DMS153 treated with DMSO at 0.1 percent for 48 hours (cell line): ENCODE measurements around the gene CAMKMT.
"Not testable (repeated sequence)": the region's sequence is repeated elsewhere in the genome, so short reads cannot be mapped to it uniquely, and the experiment has no call there.

Experiments used
- DNase-seq: peaks from one replicate; lab custom pipeline; 2025; ENCODE audit not compliant: unreplicated experiment; lab: John Stamatoyannopoulos, UW

CAMKMT gene

DNA sequence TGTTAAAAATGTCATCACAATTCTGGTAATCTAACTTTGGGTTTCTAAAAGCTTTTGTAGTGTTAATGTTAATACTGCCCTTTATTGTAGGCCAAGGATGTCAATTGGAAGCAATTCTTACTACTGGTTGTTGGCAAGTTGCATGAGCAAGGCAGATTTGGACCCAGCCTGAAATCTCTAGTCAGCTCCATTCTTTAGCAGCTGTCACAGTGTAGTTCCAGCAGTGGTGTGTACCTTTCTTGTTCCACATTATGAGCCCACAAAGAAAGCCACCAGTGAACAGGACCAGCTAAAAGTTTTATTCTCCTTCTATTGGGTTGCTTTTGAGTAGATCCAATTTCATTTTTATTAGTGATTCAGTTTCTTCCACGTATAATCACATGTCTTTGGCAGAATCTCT is 133.8 kb downstream of the CAMKMT start:
- DNase-seq: no peak

DNA sequence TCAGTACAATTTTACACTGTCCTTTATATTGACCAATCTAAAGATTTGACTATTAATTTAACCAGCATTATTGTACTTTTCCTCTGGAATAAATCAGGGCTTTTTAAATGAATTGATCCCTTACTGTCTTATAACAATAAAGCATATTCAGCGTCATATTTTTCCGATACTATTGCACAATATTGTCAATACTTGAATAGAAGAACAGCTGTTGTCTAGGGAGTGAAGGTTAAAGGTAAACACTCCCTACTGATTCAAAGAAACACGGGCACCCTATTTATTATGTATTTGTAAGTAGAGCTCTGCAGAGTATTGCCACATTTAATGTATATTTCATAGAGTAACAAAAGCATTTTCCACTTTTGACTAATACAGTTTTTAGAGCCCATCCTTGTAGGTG is 134.4 kb downstream of the CAMKMT start:
- no peak for DNase-seq

DNA sequence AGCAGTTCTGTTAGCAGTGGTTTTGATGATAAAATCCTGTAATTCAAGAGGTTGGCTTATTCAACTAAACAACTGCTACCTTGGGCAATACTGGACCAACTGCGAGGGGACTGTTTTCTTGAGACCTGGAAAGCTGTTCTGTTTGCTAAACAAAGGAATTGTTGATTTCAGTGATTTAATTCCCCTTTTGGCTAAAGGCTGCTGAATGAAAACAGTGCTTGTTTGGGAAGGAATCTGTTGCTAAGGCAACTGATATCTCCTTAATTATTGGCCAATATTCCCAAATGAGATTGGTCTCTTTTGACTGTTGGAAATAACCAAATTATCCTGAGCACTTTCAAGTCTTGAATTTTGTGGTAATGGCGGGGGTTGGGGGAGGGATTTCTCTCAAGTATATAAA is 136.8 kb downstream of the CAMKMT start:
- DNase-seq: no peak

DNA sequence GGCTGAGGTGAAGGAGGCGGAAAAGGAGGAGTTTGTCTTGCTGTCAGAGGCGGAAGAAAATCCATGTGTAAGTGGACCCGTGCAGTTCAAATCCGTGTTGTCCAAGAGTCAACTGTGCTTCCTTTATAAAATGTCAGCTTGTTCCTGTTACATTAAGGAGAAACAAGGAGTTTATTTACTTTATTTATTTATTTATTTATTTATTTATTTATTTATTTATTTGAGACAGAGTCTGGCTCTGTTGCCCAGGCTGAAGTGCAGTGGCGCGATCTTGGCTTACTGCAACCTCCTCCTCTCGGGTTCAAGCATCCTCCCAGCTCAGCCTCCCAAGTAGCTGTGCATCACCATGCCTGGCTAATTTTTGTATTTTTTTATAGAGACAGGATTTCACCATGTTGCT is 143.9 kb downstream of the CAMKMT start:
- DNase-seq: not testable (repeated sequence)

DNA sequence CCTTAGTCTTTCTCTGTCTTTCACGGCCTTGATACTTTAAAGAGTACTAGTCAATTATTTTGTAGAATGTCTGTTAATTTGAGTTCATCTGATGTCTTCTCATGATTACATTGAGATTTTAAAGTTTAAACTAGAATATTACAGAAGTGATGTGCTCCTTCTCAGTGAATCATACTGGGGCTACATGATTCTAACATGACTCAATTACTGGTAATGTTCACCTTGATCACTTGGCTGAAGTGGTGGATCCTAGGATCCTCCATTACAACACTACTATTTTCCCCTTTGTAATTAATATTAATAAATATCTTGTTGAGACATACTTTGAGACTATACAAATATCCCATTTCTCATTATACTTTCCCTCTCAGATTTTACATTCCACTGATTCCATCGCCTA is 148.5 kb downstream of the CAMKMT start:
- DNase-seq: no peak

DNA sequence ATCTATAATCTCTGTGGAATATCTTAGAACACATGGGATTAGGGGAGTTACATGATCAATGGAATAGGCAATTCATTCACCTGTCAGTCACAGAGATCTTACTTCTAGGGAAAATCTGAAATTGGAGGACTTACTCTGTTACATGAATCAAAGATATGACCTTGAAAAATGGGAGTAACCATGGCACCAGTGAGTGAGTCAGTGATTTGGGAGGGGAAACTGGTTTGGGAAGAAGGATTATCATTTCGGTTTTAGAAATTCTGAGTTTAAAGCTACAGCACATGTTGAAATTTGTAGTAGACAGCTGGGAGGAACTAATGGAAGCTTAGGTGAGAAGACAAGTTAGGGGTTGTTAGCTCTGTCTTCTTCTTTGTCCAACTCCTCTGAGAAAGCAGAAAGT is 153.7 kb downstream of the CAMKMT start:
- no peak for DNase-seq

DNA sequence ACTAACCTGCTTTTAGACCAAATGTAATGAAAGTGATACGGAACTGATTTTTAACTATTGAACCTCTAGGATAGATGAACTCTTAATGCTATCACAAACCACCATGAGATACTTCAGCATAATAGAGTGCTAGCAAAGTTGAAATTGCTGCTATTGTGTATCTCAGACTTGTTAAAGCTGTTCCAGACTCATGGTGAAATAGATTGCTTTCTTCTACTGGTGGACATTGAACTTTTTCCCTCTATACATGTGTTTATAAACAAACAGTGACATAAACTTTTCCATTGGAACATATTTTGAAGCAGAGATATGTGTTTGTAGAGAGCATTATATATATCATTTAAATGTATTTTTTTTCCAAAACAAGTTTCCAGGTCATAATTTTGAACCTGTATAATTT is 157.3 kb downstream of the CAMKMT start:
- no peak for DNase-seq

DNA sequence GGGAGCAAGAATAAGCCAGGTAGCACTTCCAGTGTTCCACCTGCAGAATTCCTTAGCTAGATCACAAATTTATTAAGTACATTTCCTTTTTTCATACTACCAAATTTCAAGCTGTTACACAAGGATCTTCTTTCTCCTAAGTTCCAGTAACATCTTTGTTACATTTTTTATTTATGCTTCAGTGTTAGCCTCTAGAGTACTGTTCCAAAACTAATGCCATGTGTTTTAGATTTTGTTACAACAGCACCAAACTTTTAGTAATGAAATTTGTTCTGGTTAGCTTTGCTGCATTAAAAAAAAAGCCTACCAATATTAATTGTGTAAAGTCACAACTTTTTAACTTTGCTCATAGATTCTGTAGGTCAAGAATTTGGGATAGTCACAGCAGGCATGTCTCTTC is 161.1 kb downstream of the CAMKMT start:
- DNase-seq: no peak

DNA sequence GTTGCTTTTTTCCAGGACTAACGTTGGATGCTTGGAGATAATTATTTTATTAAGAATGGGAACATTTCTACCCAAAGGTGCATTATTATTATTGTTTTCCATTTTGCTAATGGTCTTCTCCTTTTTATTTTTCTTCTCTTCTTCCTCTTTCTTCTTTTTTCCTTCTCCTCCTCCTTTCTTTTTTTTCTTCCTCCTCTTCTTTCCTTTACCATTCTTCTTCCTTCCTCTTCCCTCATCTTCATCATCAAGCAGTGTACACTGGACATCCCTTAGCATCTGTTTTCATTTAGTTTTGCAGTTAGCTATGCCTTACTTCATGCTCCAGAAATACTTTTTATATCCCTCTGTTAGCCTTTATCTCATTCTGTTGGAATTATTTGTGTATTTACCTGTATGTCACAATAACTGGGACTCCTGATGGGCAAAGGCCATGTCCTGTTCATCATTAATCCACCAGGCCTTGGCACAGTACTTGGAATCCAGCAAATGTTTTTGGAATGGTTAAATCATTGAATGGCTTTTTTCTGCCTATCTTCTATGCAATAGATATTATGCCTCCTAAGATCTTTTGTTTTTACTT is 162.7 kb downstream of the CAMKMT start:
- no peak for DNase-seq

DNA sequence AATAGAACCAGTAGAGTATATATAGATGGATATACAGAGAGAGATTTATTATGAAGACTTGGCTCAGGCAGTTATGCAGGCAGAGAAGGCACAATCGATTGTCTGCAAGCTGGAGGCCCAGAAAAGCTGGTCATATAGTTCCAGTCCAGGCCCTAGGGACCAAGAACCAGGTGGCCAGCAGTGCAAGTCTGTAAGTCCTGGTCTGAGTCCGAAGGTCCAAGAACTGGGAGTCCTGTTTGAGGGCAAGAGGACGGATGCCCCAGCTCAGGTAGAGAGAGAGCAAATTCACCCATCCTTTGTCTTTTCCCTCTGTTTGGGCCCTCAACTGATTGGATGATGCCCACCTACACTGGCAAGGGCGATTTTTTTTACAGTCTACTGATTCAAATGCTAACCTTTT is 164.6 kb downstream of the CAMKMT start:
- no peak for DNase-seq

DNA sequence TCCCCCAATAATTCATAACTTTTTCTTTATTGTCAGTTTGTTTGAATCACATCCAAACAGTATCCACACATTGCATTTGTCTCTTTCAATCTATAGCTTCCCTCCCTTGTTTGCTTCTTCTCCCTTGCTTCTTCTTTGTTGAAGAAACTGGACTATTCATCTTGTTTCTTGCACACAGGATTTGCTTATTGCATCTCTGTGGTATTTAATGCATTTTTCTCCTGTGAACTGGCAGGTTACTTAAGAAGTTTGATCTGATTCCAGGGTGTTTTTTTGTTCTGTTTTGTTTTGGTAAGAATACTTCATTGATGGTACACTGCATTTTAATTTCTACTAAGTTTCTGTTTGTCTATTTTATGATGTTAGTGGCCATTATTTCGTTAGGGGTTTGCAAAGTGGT is 166.8 kb downstream of the CAMKMT start:
- no peak for DNase-seq

DNA sequence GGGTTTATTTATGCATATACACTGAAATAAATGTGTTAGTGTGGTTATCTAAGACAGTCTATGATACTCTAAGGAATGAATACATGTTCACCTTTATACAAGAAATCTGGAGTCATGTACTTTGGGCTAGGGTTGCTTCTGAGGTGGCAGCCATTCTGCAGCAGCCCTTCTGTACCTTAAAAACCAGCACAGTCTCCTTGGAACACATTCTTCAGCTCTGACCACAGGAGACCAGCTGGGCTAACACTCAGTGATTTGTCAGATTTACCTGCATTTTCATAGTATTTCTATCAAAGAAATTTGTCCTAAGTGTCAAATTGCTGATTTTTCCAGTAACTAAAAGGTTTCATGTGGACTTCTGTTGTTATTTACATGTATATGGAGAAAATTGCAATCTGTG is 167.7 kb downstream of the CAMKMT start:
- DNase-seq: no peak

DNA sequence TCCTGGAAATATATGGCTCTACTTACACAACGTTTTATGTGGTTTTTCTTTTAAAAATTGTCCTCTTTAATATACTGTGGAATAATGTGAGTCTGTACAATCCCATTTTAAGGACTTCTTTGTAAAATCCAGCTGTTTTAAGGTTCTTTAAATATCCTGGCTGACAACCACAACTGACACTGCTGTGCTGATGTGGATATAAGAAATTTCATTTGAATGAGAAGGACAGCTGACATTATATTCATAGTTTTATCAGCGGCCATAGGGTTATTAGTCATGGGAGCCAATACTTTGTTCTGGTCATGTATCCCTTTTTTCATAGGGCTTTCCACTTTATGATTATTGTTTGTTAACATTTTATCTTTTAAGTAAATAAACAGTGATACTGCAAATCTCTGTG is 169.5 kb downstream of the CAMKMT start:
- DNase-seq: no peak

DNA sequence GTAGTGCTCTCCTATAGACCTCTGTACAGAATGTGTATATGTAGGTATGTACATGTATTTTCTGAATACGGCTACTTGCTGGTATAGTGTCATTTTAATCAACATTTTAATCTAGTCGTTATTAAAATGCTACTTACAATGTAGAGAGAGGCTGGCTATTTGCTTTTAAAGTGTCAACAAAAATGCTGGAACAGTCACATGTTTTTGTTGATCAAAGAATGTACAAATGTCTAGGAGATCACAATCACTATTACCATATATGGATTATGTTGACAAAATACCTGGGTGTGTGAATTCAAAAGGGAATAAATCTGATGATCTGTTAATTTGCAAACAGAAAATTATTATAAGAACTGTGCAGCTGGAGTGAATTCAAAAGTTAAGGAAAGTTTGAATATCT is 170.3 kb downstream of the CAMKMT start:
- no peak for DNase-seq

DNA sequence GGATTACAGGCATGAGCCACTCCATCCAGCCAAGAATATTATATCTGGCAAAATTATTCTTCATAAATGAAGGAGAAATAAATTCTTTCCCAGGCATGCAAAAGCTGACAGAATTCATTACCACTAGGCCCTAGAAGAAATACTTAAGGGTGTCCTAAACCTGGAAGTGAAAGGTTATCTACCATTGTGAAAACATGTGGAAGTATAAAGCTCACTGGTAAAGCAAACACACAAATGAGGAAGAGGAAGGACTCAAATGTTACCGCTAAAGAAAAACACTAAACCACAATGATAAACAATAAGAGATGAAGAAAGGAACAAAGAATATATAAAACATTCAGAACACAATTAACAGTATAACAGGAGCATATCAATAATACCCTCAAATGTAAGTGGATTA is 171.8 kb downstream of the CAMKMT start:
- DNase-seq: no peak

DNA sequence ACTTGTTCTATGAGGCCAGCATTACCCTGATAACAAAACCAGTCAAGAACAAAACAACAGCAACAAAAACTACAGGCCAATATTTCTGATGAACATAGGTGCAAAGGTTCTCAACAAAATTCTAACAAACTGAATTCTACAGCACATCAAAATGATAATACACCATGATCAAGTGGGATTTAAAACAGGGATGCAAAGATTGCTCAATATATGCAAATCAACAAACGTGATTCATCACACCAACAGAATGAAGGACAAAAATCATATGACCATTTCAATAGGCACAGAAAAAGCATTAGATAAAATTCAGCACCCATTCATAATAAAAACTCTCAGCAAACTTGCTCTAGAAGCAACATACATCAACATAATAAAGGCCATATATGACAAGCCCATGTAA is 173.6 kb downstream of the CAMKMT start:
- no peak for DNase-seq

DNA sequence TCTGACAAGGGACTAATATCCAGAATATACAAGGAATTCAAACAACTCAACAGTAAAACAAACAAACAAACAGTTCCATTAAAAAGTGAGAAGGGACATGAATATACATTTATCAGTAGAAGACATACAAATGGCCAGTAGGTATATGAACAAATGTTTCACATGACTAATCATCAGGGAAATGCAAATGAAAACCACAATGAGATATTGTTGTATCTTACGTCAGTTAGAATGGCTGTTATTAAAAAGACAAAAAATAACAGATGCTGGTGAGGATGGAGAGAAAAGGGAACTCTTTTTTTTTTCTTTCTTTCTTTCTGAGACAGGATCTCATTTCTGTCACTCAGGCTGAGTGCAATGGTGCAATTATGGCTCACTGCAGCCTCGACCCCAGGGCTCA is 175.5 kb downstream of the CAMKMT start:
- DNase-seq: no peak

DNA sequence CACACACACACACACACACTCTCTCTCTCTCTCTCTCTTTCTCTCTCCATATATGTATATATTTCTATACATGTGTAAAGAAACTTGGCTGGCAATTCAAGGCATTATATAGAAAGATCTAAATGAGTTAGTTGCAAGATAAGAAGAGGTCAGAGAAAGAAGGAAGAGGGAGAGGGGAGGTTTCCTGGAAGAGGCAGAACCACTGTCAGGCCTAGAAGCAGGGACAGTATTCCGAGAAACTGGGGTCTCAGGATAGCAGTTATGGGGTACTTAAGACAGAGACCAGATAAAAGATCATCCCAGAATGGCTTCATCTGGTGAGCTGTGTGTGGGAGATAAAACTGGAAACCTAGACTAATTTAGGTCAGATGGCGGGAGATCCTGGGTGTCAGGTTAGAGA is 180.8 kb downstream of the CAMKMT start:
- no peak for DNase-seq

DNA sequence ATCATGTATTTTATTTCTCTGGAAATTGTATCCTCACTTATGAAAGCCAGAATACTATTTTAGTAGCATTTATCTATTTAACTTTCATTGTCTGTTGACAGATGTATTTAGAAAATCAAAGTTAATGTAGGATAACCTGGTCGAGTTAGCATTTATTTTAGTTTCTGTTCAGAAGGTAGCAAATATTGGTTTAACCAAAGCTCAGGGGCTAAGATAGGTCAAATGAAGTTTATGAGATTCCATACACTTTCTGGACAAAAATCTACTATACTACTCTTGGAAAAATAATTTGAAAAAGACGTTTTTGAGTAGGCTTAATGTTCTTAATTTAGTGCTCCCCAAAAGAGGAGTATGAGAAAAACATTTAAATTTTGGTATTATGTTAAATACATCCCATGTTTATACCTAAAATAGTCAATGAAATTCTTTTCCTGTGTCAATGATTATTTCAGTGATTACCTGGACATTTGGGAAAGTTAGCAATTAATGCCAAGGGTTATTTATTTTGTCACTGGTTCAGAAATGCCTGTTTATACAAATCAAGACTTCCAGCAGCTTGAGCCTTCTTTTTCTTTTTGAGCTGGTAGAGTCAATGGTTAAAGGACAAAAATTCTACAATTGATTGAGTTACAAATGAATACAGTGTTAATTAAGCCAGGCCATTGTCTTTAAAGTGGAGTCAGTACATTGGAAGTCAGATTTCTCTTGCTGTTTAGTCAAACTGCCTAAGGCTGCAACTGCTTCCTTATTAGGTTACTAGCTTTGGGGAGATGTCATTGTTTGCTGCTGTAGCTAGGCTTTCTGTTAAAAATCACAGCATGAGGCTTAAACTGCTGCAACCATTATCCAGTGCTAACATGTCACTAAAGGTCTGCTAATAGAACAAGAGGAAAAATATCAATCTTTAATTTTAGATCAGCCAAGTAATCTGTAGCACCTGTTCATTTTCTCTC is 182.3 kb downstream of the CAMKMT start:
- no peak for DNase-seq

DNA sequence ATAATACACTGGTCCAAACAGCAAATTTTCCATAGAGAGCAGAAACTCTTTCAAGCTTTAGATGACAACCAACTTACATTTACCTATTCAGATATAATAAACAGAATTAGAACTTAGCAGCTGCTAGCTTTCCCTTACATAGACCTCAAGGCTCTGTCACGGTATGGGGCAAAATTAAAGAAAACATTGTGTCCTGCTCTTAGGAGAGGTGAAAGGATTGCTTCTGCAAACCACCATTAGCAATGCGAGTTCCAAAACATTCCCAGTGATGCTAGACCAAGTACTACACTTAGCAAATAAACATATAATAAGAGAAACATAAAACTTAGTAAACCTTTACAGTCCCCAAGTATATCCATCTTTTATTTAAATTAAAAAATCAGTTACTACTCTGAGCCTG is 183.3 kb downstream of the CAMKMT start:
- DNase-seq: no peak

DNA sequence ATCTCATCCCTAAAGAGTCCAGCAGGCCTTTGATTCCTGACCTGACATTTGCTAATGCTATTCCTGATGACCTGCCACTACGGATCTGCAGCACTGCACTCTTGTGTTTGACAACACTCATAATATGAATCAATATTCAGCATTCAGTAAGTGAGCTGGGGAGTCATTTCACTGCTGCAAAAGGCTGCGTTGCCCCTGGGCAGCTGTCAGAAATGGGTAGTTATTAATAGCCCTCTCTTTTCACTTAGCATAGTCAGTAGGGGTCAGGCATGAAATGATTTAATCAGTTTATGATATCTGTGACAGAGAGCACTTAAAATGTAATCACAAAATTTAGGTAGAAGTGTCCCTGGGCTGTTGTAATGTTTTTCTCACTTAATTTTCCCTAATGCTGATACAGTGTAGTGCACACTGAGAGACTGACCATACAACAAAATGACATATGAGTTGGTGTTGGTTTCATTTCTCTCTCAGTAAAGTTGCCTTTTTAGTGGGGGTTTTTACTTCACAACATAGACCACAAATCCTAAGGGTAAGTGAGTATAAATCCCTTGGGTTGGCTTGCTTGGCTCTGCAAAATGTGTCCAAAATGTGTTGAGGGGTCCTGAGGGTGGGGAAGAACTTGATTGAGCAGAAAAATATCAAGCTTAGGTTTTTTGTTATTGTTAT is 184.8 kb downstream of the CAMKMT start:
- DNase-seq: no peak

DNA sequence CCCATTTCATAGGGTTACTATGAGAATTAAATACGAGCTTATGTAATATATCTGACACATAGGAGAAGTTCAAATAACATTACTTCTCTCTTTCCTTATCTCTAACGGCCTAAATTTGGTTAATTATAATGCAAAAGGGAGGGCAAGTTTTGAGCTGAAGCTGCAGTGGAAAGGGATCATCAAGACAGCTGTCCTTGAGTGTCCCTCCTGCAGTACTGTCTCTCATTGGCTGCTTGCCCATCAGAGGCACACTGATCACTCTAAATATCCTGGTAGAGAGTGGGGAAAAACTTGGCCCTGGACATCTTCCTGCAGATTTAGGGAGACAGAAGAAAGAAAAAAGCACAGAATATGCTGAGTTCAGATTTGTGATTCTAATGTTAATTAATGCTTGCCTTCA is 186.0 kb downstream of the CAMKMT start:
- DNase-seq: no peak
